Spleen (tissue), 11 donors: Measurements from ENCODE around the gene HMMR. TPM values are rescaled to one million over a fixed set of nuclear protein-coding genes. Genes with fewer than 3 reads are reported as not detected.
"Not testable (repeated sequence)": the region's sequence is repeated elsewhere in the genome, so short reads cannot be mapped to it uniquely, and the experiment has no call there.

ENCODE experiments used
- DNase-seq: peaks from one replicate; pipeline ENCODE4 v3.0.0-alpha.2; 2020
- H3K27ac ChIP-seq, 8 donors: fragments of 200-600 bp; sonication (generic) in 7 of 8; 1 replicate in 4 of 8; 2 replicates in 4 of 8; pipeline versions ENCODE4 v1.5.0 to v1.8.0; 2016 to 2021; ENCODE audit warnings: inconsistent platforms in 4 of 8, mild to moderate bottlenecking in 4 of 8, moderate library complexity in 1 of 8
- H3K27me3 ChIP-seq, 7 donors: fragments of 200-600 bp; sonication (generic) in 6 of 7; replicated peaks in 1 of 7; 1 replicate in 4 of 7; 2 replicates in 3 of 7; pipeline versions ENCODE4 v1.5.0 to v1.8.0; 2016 to 2021; ENCODE audit warnings: inconsistent platforms in 3 of 7, mild to moderate bottlenecking in 1 of 7
- H3K36me3 ChIP-seq, 6 donors: fragments of 200-600 bp; sonication (generic) in 5 of 6; 1 replicate in 4 of 6; 2 replicates in 2 of 6; pipeline versions ENCODE4 v1.5.0 to v1.8.0; 2016 to 2021; ENCODE audit warnings: inconsistent platforms in 2 of 6
- H3K4me1 ChIP-seq, 6 donors: fragments of 200-600 bp; sonication (generic) in 5 of 6; 1 replicate in 3 of 6; 2 replicates in 3 of 6; pipeline versions ENCODE4 v1.5.0 to v1.8.0; 2016 to 2021; ENCODE audit warnings: inconsistent platforms in 3 of 6
- H3K4me3 ChIP-seq, 8 donors: fragments of 200-600 bp; sonication (generic) in 7 of 8; 1 replicate in 4 of 8; 2 replicates in 4 of 8; pipeline versions ENCODE4 v1.5.0 to v1.8.0; 2016 to 2021; ENCODE audit warnings: inconsistent platforms in 4 of 8, mild to moderate bottlenecking in 4 of 8, moderate library complexity in 2 of 8
- H3K9me3 ChIP-seq, 8 donors: fragments of 200-600 bp; sonication (generic) in 7 of 8; 1 replicate in 4 of 8; 2 replicates in 4 of 8; pipeline versions ENCODE4 v1.5.0 to v1.8.0; 2016 to 2021; ENCODE audit warnings: inconsistent platforms in 4 of 8
- POLR2A ChIP-seq, 3 donors: fragments of 450-650 bp; IDR thresholded peaks; one replicate each; pipeline ENCODE4 v1.5.1; 2017; ENCODE audit warnings: antibody characterized with exemption in 3 of 3, mild to moderate bottlenecking in 1 of 3
- POLR2AphosphoS5 ChIP-seq, 3 donors: sonication (generic); formaldehyde crosslinking; IDR thresholded peaks; one replicate each; pipeline ENCODE4 v1.5.1; 2017; ENCODE audit warnings: antibody characterized with exemption in 3 of 3
- WGBS, 5 donors: extraction: QIAGEN DNeasy Blood & Tissue Kit in 3 of 5; methylation state at CpG; one replicate each; pipeline versions ENCODE4 v1.1.5 to v1.1.7; 2013 to 2018; 5-methylcytosine and 5-hydroxymethylcytosine counted together
- intact Hi-C: fragments of 100-400 bp; cut with DNase I; formaldehyde crosslinking; loops from one replicate; pipeline ENCODE4 v1.15.0; 2023; ENCODE audit warnings: low total_unique reads
- polyA plus RNA-seq, 3 donors: library from polyadenylated mRNA; stranded (reverse); fragments of 200-250 nt; gene quantifications; one replicate each; pipeline ENCODE4 v1.2.1, GENCODE V29; 2013
- small RNA-seq, 4 donors: library from RNA; depleted of rRNA; stranded (forward); fragments of <200 nt; gene quantifications; one replicate each; pipeline ENCODE3, GENCODE V24; 2016
- total RNA-seq, 7 donors: library from RNA; depleted of rRNA in 3 of 7; stranded (reverse); fragments of >200 nt in 3 of 7; fragmentation: NEBNext Ultra II Directional in 4 of 7; extraction: Animal tissue kit (Norgen Biotek cat#: 25700) in 4 of 7; gene quantifications; one replicate each; pipeline versions ENCODE4 v1.1.0 to v1.2.1, GENCODE V29; 2016 to 2021
- TF ChIP-seq, protein P1 (sequence below), 11 experiments: fragments of 200-600 bp in 7 of 11; fragments of 450-650 bp in 4 of 11; sonication (generic) in 4 of 11; IDR thresholded peaks in 8 of 11; conservative IDR thresholded peaks in 3 of 11; 1 replicate in 7 of 11; 2 replicates in 4 of 11; pipeline versions ENCODE4 v1.4.0 to v1.8.0; 2016 to 2021; ENCODE audit warnings: antibody characterized with exemption in 11 of 11, inconsistent platforms in 4 of 11, mild to moderate bottlenecking in 1 of 11
- donor health status: healthy with polysubstance abuse.
- donor health status: DM: no; HTN: no; CAD: no; lungs with moderate emphysema.
- donor health status: DM: no; HTN: no; CAD: no.
- donor health status: Bipolar disorder and iron deficiency.
- donor health status: healthy.
- donor health status: DM: no; HTN: no; CAD: no.
- donor health status: DM: yes; HTN: yes; CAD: no.

Gene HMMR
- total and polyA plus RNA-seq, 10 donors = 0.65 to 10.4 (median 3.3) TPM

DNA sequence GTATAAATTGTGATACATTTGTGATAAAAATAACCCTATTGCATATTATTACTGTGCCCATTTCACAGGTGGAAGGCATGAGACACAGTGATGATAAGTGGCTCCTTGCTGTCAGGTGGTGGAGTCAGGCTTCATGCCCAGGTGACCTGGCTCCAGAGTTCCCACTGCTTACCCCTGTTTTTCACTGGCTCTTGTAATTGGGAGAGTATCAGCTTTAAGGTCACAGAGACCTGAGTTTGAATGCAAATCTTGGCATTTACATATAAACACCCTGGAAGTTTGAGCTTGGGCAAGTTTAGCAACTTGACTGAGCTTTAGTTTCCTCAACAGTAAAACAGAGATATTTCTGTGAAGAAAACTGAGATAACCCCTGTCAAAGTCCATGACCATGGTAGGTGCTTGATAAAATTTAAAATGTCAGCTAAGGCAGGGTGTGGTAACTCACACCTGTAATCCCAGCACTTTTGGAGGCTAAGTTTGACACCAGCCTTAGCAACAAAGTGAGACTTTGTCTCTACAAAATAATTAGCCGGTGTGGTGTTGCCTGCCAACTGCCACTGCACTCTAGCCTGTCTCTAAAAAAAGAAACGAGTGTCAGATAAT, 74.2 kb downstream of the HMMR start:
- peaks cover 0 to 20% (median 0%) of the 10 kb centered on the region in 6 donors for H3K4me1 ChIP-seq
- H3K27me3 ChIP-seq = no peaks in the 10 kb centered on the region
- DNase-seq = no peak
- H3K4me3 ChIP-seq = no peak overlapping the region
- TF ChIP-seq POLR2AphosphoS5 (IDR thresholded peaks at IDR 0.05) (no peak), POLR2A (IDR thresholded peaks at IDR 0.05) (no peak)
- TF ChIP-seq, protein P1, sequence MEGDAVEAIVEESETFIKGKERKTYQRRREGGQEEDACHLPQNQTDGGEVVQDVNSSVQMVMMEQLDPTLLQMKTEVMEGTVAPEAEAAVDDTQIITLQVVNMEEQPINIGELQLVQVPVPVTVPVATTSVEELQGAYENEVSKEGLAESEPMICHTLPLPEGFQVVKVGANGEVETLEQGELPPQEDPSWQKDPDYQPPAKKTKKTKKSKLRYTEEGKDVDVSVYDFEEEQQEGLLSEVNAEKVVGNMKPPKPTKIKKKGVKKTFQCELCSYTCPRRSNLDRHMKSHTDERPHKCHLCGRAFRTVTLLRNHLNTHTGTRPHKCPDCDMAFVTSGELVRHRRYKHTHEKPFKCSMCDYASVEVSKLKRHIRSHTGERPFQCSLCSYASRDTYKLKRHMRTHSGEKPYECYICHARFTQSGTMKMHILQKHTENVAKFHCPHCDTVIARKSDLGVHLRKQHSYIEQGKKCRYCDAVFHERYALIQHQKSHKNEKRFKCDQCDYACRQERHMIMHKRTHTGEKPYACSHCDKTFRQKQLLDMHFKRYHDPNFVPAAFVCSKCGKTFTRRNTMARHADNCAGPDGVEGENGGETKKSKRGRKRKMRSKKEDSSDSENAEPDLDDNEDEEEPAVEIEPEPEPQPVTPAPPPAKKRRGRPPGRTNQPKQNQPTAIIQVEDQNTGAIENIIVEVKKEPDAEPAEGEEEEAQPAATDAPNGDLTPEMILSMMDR (IDR thresholded peaks at IDR 0.05 in 8 of 11, conservative IDR thresholded peaks at IDR 0.05 in 3 of 11) = no peak
- H3K36me3 ChIP-seq = no peaks in the 10 kb centered on the region
- intact Hi-C loops = no loop called here
- H3K9me3 ChIP-seq = no peaks in the 10 kb centered on the region
- WGBS, 5 donors = 51 to 79% (median 70%) methylated on average over 2 of the region's 2 CpGs
- peak overlapping the region in 2 of 8 donors; percentile 11 to 26 for H3K27ac ChIP-seq

DNA sequence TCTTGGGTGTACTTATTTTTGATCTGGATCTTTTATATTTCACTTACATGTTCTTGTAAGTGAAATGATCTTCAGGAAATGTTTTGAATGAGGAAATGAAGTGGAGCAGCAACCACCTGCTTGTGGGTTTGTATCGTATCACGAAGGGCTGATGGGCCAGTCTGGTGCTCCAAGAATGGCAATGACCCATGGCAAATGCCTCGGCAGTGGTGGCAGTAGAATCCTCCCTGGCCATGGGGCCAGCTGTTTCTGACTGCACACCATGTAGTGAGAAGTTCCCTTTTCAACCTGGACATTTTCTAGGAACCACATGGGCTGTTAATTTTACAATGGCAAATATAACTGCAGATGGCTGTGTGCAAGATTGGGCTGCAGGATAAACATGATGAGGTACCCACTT, 74.9 kb downstream of the HMMR start:
- Histone ChIP-seq H3K4me1 (peaks cover 0 to 20% (median 0%) of the 10 kb centered on the region in 6 donors), H3K9me3 (no peaks in the 10 kb centered on the region), H3K4me3 (no peak overlapping the region), H3K27ac (peak overlapping the region in 1 of 8 donors; percentile 26), H3K36me3 (no peaks in the 10 kb centered on the region), H3K27me3 (no peaks in the 10 kb centered on the region)
- WGBS, 5 donors = 16 to 61% (median 54%) methylated on average over 3 of the region's 3 CpGs
- DNase-seq = no peak
- TF ChIP-seq, protein P1 (IDR thresholded peaks at IDR 0.05 in 8 of 11, conservative IDR thresholded peaks at IDR 0.05 in 3 of 11) = no peak
- TF ChIP-seq POLR2A (IDR thresholded peaks at IDR 0.05) (no peak), POLR2AphosphoS5 (IDR thresholded peaks at IDR 0.05) (no peak)
- intact Hi-C loops = no loop called here

DNA sequence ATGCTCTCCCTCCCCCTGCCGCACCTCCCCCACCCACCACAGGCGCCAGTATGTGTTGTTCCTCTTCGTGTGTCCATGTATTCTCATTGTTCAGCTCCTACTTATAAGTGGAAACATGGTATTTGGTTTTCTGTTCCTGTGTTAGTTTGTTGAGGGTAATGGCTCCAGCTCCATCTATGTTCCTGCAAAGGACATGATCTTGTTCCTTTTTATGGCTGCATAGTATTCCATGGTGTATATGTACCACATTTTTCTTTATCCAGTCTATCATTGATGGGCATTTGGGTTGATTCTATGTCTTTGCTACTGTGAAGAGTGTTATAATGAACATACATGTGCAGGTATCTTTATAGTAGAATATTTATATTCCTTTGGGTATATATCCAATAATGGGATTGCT, 76.0 kb downstream of the HMMR start:
- DNase-seq, H3K27me3 ChIP-seq, H3K9me3 ChIP-seq, H3K36me3 ChIP-seq, intact Hi-C loops, H3K27ac ChIP-seq, H3K4me3 ChIP-seq: not testable (repeated sequence)
- H3K4me1 ChIP-seq = peaks cover 0 to 20% (median 0%) of the 10 kb centered on the region in 6 donors
- 91 to 96% (median 94%) methylated on average over 3 of the region's 3 CpGs for WGBS, 5 donors

DNA sequence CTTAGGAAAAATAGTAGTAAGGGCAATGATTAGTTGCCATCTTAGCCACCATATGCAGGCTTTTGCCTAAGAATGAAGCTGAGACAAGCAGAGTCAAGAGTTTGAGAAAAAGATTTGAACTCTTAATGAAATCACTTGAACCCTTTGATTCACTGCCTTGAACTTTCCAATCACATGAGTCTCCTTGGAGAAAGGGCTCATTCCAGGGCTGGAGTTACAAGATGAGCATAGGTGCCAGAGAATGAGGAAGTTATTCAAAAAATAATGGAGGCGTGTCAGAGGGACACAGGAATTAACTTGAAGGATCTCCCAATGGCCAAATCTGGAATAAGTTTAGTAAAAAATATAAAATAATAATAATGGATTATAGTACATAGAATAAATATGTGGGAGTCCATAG, 80.3 kb downstream of the HMMR start:
- Histone ChIP-seq H3K9me3 (no peaks in the 10 kb centered on the region), H3K4me1 (peaks cover 0 to under 1% (median 0%) of the 10 kb centered on the region in 6 donors), H3K27me3 (peaks cover 0 to 6% (median 0%) of the 10 kb centered on the region in 7 donors), H3K27ac (no peak overlapping the region), H3K36me3 (no peaks in the 10 kb centered on the region), H3K4me3 (no peak overlapping the region)
- WGBS, 5 donors = 82 to 92% (median 84%) methylated on average over 1 of the region's 1 CpG
- DNase-seq = no peak
- intact Hi-C loops = no loop called here
- TF ChIP-seq, protein P1 (IDR thresholded peaks at IDR 0.05 in 8 of 11, conservative IDR thresholded peaks at IDR 0.05 in 3 of 11) = no peak
- no peak for TF ChIP-seq POLR2A (IDR thresholded peaks at IDR 0.05)
- TF ChIP-seq POLR2AphosphoS5 (IDR thresholded peaks at IDR 0.05) = no peak

Small RNAs within 50 kb of the gene (small RNA-seq; reads per million reads assigned to genes)
- gene AC008723.1 = 0 reads per million in 4 donors

Other genes starting within 250 kb of the HMMR start
- 100 to 1,000 TPM in 6 of 7 donors, 10 to 100 TPM in 1; 71.7 to 117 (median 105) TPM for gene CCNG1, start 23.0 kb upstream of the HMMR start, total RNA-seq
- gene CCNG1, start 23.0 kb upstream of the HMMR start, polyA plus RNA-seq = 10 to 100 TPM; 76.2 to 91.6 (median 76.4) TPM
- gene NUDCD2, start 530 bp upstream of the HMMR start, total RNA-seq = 10 to 100 TPM in 6 of 7 donors, 1 to 10 TPM in 1; 7.6 to 25.9 (median 16.6) TPM
- 1 to 10 TPM; 5.8 to 9.9 (median 9.7) TPM for gene NUDCD2, start 530 bp upstream of the HMMR start, polyA plus RNA-seq
- 100 to 1,000 TPM in 2 of 7 donors, 10 to 100 TPM in 5; 70.8 to 110 (median 97.6) TPM for gene MAT2B, start 45.0 kb downstream of the HMMR start, total RNA-seq
- 10 to 100 TPM; 61.6 to 90.4 (median 85.7) TPM for gene MAT2B, start 45.0 kb downstream of the HMMR start, polyA plus RNA-seq